HepG2 (cell line): ENCODE measurements around the gene TMEM235. TPM values are rescaled to one million over a fixed set of nuclear protein-coding genes. Genes with fewer than 3 reads are reported as not detected.

ENCODE experiments used
- ATAC-seq: fragments of 200-7000 bp; cut with Tn5 transposase; 3 replicates; pipeline ENCODE4 v1.9.1; 2020; ENCODE audit warnings: mild to moderate bottlenecking, moderate library complexity
- BruUV-seq: library from RNA; stranded (reverse); fragments of 400-500 nt; replicated peaks from 2 replicates; lab custom pipeline; 2021; lab: Mats Ljungman, UMichigan
- CTCF ChIA-PET: fragments of 300-600 bp; formaldehyde crosslinking; extraction: SDS; loops from one replicate; lab custom pipeline; 2021; ENCODE audit warnings: low total read pairs, inconsistent platforms, low intra/inter-chr PET ratio; lab: Yijun Ruan, JAX
- POLR2A ChIA-PET: fragments of 350-600 bp; sonication (Branson Sonifier 250); formaldehyde crosslinking; loops from one replicate; lab custom pipeline; 2020; ENCODE audit warnings: antibody characterized with exemption, inconsistent platforms; lab: Yijun Ruan, JAX
- DNase-seq: peaks from one replicate; pipeline ENCODE4 v3.0.0-alpha.2; 2015; ENCODE audit warnings: low spot score
- FAIRE-seq: peaks from 3 replicates; lab custom pipeline; 2011; peaks lifted over from hg19 to GRCh38; lab: Jason Lieb, UNC
- H2AFZ ChIP-seq: one replicate; pipeline ENCODE4 v1.6.1; 2011; ENCODE audit warnings: low read length, inconsistent platforms
- H3K27ac ChIP-seq: fragments of 300-600 bp; 3 replicates; pipeline ENCODE4 v1.8.0; 2011; ENCODE audit warnings: mixed run types, mild to moderate bottlenecking, mixed read lengths, low read length, inconsistent platforms; ENCODE audit not compliant: insufficient read depth; ENCODE audit errors: extremely low read length
- H3K27me3 ChIP-seq, 2 experiments: fragments of 200-600 bp in 1 of 2; 2 replicates in 1 of 2; 3 replicates in 1 of 2; pipeline versions ENCODE4 v1.6.0 to v1.8.0; 2011; ENCODE audit warnings: low read length in 2 of 2, mild to moderate bottlenecking in 2 of 2, moderate library complexity in 2 of 2, inconsistent platforms in 1 of 2; ENCODE audit not compliant: insufficient read depth in 2 of 2, control insufficient read depth in 1 of 2
- H3K36me3 ChIP-seq, 2 experiments: fragments of 200-600 bp in 1 of 2; replicated peaks in 1 of 2; 2 replicates in 1 of 2; 3 replicates in 1 of 2; pipeline versions ENCODE4 v1.5.1 to v1.8.0; 2011; ENCODE audit warnings: low read length in 2 of 2, inconsistent platforms in 1 of 2; ENCODE audit not compliant: insufficient read depth in 2 of 2, control insufficient read depth in 1 of 2
- H3K4me1 ChIP-seq: 2 replicates; pipeline ENCODE4 v1.5.1; 2012; ENCODE audit warnings: low read length, inconsistent platforms; ENCODE audit not compliant: insufficient read depth
- H3K4me2 ChIP-seq: 2 replicates; pipeline ENCODE4 v1.6.0; 2011; ENCODE audit warnings: low read depth, low read length, inconsistent platforms
- H3K4me3 ChIP-seq, 3 experiments: fragments of 200-600 bp in 1 of 3; sonication (generic), shearing (Covaris generic) in 1 of 3; replicated peaks in 1 of 3; 2 replicates each; pipeline ENCODE4 v1.5.1; 2011 to 2016; ENCODE audit warnings: low read length in 3 of 3, inconsistent platforms in 2 of 3, low read depth in 2 of 3, mild to moderate bottlenecking in 2 of 3, control low read depth in 1 of 3, mixed read lengths in 1 of 3; ENCODE audit not compliant: insufficient read depth in 1 of 3
- H3K79me2 ChIP-seq: one replicate; pipeline ENCODE4 v1.6.1; 2011; ENCODE audit warnings: low read length, inconsistent platforms; ENCODE audit not compliant: insufficient read depth
- H3K9ac ChIP-seq: 2 replicates; pipeline ENCODE4 v1.6.0; 2011; ENCODE audit warnings: mild to moderate bottlenecking, low read depth, low read length, inconsistent platforms; ENCODE audit not compliant: insufficient read depth
- H3K9me3 ChIP-seq: 2 replicates; pipeline ENCODE4 v1.5.1; 2012; ENCODE audit warnings: mild to moderate bottlenecking, low read length
- H4K20me1 ChIP-seq: 2 replicates; pipeline ENCODE4 v1.6.0; 2011; ENCODE audit warnings: inconsistent platforms, mild to moderate bottlenecking, low read length, moderate library complexity; ENCODE audit not compliant: insufficient read depth
- EZH2 ChIP-seq: conservative IDR thresholded peaks from 2 replicates; pipeline ENCODE4 v1.6.1; 2012; ENCODE audit warnings: mild to moderate bottlenecking, low read depth, low read length, moderate library complexity
- IRF9 ChIP-seq: sonication (generic); formaldehyde crosslinking; IDR thresholded peaks from 2 replicates; pipeline ENCODE4 v1.8.0; 2022; ENCODE audit warnings: missing genetic modification reagents, mild to moderate bottlenecking, borderline replicate concordance
- MTF2 ChIP-seq: sonication (generic); formaldehyde crosslinking; IDR thresholded peaks from 2 replicates; pipeline ENCODE4 v1.5.0; 2020; ENCODE audit warnings: missing genetic modification reagents, borderline replicate concordance
- NCOA2 ChIP-seq: sonication (generic); formaldehyde crosslinking; IDR thresholded peaks from 2 replicates; pipeline ENCODE4 v1.8.0; 2022; ENCODE audit warnings: inconsistent platforms
- NFKBIZ ChIP-seq: IDR thresholded peaks from 2 replicates; pipeline ENCODE4 v1.6.1; 2018; ENCODE audit warnings: missing genetic modification reagents, missing compliant biosample characterization
- NFYC ChIP-seq: IDR thresholded peaks from 2 replicates; pipeline ENCODE4 v1.6.1; 2016; ENCODE audit warnings: missing genetic modification reagents, missing compliant biosample characterization
- NR2F2 ChIP-seq: IDR thresholded peaks from 2 replicates; pipeline ENCODE4 v1.6.1; 2012; ENCODE audit warnings: low read depth, inconsistent platforms, borderline replicate concordance
- PATZ1 ChIP-seq: sonication (generic); formaldehyde crosslinking; IDR thresholded peaks from 2 replicates; pipeline ENCODE4 v1.4.0; 2020; ENCODE audit warnings: missing genetic modification reagents
- POLR2A ChIP-seq, 2 experiments: IDR thresholded peaks; 2 replicates each; pipeline ENCODE4 v1.6.1; 2011; ENCODE audit warnings: low read depth in 2 of 2, low read length in 2 of 2, mild to moderate bottlenecking in 1 of 2, moderate library complexity in 1 of 2; ENCODE audit not compliant: insufficient read depth in 1 of 2
- RFX3 ChIP-seq: IDR thresholded peaks from 2 replicates; pipeline ENCODE4 v1.6.1; 2016; ENCODE audit warnings: missing biosample characterization, missing genetic modification reagents
- SOX13 ChIP-seq, 3 experiments: fragments of 450-650 bp in 1 of 3; sonication (generic) in 1 of 3; formaldehyde crosslinking in 1 of 3; IDR thresholded peaks in 2 of 3; conservative IDR thresholded peaks in 1 of 3; 2 replicates each; pipeline versions ENCODE4 v1.5.0 to v1.6.1; 2016 to 2020; ENCODE audit warnings: antibody characterized with exemption in 1 of 3, mild to moderate bottlenecking in 1 of 3, missing compliant biosample characterization in 1 of 3, missing genetic modification reagents in 1 of 3, moderate library complexity in 1 of 3
- SOX5 ChIP-seq: IDR thresholded peaks from 2 replicates; pipeline ENCODE4 v1.6.1; 2016; ENCODE audit warnings: borderline replicate concordance
- ZNF281 ChIP-seq: sonication (generic); formaldehyde crosslinking; IDR thresholded peaks from 2 replicates; pipeline ENCODE4 v1.4.0; 2020; ENCODE audit warnings: missing genetic modification reagents, borderline replicate concordance
- ZNF652 ChIP-seq: IDR thresholded peaks from 2 replicates; pipeline ENCODE4 v1.6.1; 2016; ENCODE audit warnings: low read depth, borderline replicate concordance
- ZNF772 ChIP-seq: sonication (generic); formaldehyde crosslinking; IDR thresholded peaks from 2 replicates; pipeline ENCODE4 v1.5.0; 2020; ENCODE audit warnings: mild to moderate bottlenecking, missing genetic modification reagents
- ZSCAN22 ChIP-seq: sonication (generic); formaldehyde crosslinking; IDR thresholded peaks from 2 replicates; pipeline ENCODE4 v1.4.0; 2020; ENCODE audit warnings: mild to moderate bottlenecking, missing genetic modification reagents
- WGBS: methylation state at CpG from one replicate; pipeline ENCODE4 v1.1.6; 2017; ENCODE audit warnings: low lambda C conversion rate; 5-methylcytosine and 5-hydroxymethylcytosine counted together
- in situ Hi-C: cut with HindIII; loops from 2 replicates; pipeline ENCODE4 v1.10.0; 2017; ENCODE audit warnings: low pct_unique_long_range_greater_than_20kb; ENCODE audit not compliant: extremely low pct_ligation_motif_present
- intact Hi-C: fragments of 100-400 bp; cut with micrococcal nuclease; formaldehyde crosslinking; loops from one replicate; pipeline ENCODE4 v1.10.0; 2022; ENCODE audit not compliant: unreplicated experiment
- polyA plus RNA-seq, 8 experiments: library from polyadenylated mRNA; depleted of rRNA in 3 of 8; stranded (reverse) in 7 of 8; unstranded in 1 of 8; fragments of >200 nt; fragmentation: Illumina TruSeq in 4 of 8; extraction: Trizol in 4 of 8; gene quantifications; 2 replicates each; pipeline versions ENCODE4 v1.2.1 to v1.2.3, GENCODE V29; 2011 to 2016; ENCODE audit warnings: low read depth in 4 of 8, missing spikeins in 1 of 8, mixed read lengths in 1 of 8; ENCODE audit not compliant: insufficient read depth in 1 of 8
- total RNA-seq, 5 experiments: library from RNA; depleted of rRNA; stranded (reverse); fragments of >200 nt; fragmentation: Illumina TruSeq; extraction: Trizol; gene quantifications; 2 replicates each; pipeline ENCODE4 v1.2.3, GENCODE V29; 2016; ENCODE audit warnings: low read depth in 1 of 5

The TMEM235 gene
- total and polyA plus RNA-seq, 2 of the 13 experiments (the other 11 are each of a cell fraction or from before 2014, with no cell fraction given) = not detected

GRCh38 chr17:78268951-78269905, 37.8 kb downstream of the TMEM235 start:
- H3K9me3 ChIP-seq = no peaks in the 10 kb centered on the region
- H3K27me3 ChIP-seq = peaks cover 34 to 88% of the 10 kb centered on the region in 2 experiments
- peak overlapping the region; percentile 57 for H3K4me2 ChIP-seq
- no TSS peak for BruUV-seq
- no peaks in the 10 kb centered on the region for H3K36me3 ChIP-seq
- ATAC-seq = no peak; the same call in 2 of the 3 replicates
- H3K27ac ChIP-seq = no peak overlapping the region
- no peak overlapping the region for H2AFZ ChIP-seq
- peak overlapping the region in 1 of 3 experiments; percentile 33; a peak in 1 of 6 replicates for H3K4me3 ChIP-seq
- CTCF ChIA-PET = no interaction called here
- no peak for TF ChIP-seq SOX13 (IDR thresholded peaks at IDR 0.05)
- TF ChIP-seq SOX13 (CRISPR knock-in tag; conservative IDR thresholded peaks at IDR 0.05 in 1 of 2, IDR thresholded peaks at IDR 0.05 in 1 of 2) = peak in 1 of 2 experiments; percentile 26; a peak in 1 of 4 replicates
- TF ChIP-seq ZNF652 (CRISPR knock-in tag) = peak; percentile 92
- TF ChIP-seq NR2F2 = no peak
- peak; percentile 85 for TF ChIP-seq EZH2
- peak; percentile 46; the same call in 1 of the 2 replicates for TF ChIP-seq PATZ1 (CRISPR knock-in tag)
- no peak for TF ChIP-seq IRF9 (CRISPR knock-in tag)
- TF ChIP-seq ZNF772 (CRISPR knock-in tag) = 0 out of 2 replicates have a peak, but pooled peaks have one; percentile 29
- peak; percentile 83; the same call in 1 of the 2 replicates for TF ChIP-seq ZNF281 (CRISPR knock-in tag)
- no peak for TF ChIP-seq ZSCAN22 (CRISPR knock-in tag)
- no peak for TF ChIP-seq NFYC
- peak; percentile 79; the same call in 1 of the 2 replicates for TF ChIP-seq MTF2 (CRISPR knock-in tag)
- peak; percentile 63 for TF ChIP-seq RFX3 (CRISPR knock-in tag)
- peak; percentile 72 for TF ChIP-seq NCOA2 (CRISPR knock-in tag)
- TF ChIP-seq SOX5 (CRISPR knock-in tag) = 0 out of 2 replicates have a peak, but pooled peaks have one; percentile 9
- no peak for TF ChIP-seq POLR2A (IDR thresholded peaks at IDR 0.05; ENCODE audit: insufficient read depth in 1 of 2, low read depth in 2 of 2, low read length in 2 of 2)
- 0 out of 2 replicates have a peak, but pooled peaks have one; percentile 40 for TF ChIP-seq NFKBIZ (CRISPR knock-in tag)
- H3K9ac ChIP-seq = no peak overlapping the region
- 8% methylated on average over 18 of the region's 34 CpGs for WGBS
- no peak for FAIRE-seq
- POLR2A ChIA-PET = interaction anchor here (0.7 kb wide), 1 partner anchor 70 kb away, joined by 3 read pairs; no protein-coding TSS in a partner anchor
- in situ Hi-C loops (no loop called here), intact Hi-C loops (no loop called here)
- no peaks in the 10 kb centered on the region for H3K79me2 ChIP-seq
- H3K4me1 ChIP-seq = peaks cover 48% of the 10 kb centered on the region
- H4K20me1 ChIP-seq = no peaks in the 10 kb centered on the region
- no peak for DNase-seq
